HS-5 (cell line): ENCODE measurements around the gene ABI1.

Experiments used
- DNase-seq: peaks from one replicate; pipeline ENCODE4 v3.0.0-alpha.2; 2012; ENCODE audit warnings: low read depth

Gene ABI1

GRCh38 chr10:26711324-26711723, 149.4 kb downstream of the ABI1 start:
- DNase-seq = no peak

GRCh38 chr10:26706936-26707335, 153.8 kb downstream of the ABI1 start:
- no peak for DNase-seq

GRCh38 chr10:26706206-26706605, 154.6 kb downstream of the ABI1 start:
- DNase-seq = no peak

GRCh38 chr10:26703974-26704373, 156.8 kb downstream of the ABI1 start:
- DNase-seq = no peak

GRCh38 chr10:26703096-26703495, 157.7 kb downstream of the ABI1 start:
- no peak for DNase-seq

GRCh38 chr10:26700884-26701630, 159.7 kb downstream of the ABI1 start:
- DNase-seq = no peak

GRCh38 chr10:26699631-26700030, 161.1 kb downstream of the ABI1 start:
- no peak for DNase-seq

GRCh38 chr10:26698909-26699308, 161.8 kb downstream of the ABI1 start:
- DNase-seq = no peak

GRCh38 chr10:26697922-26698608, 162.7 kb downstream of the ABI1 start:
- no peak for DNase-seq

GRCh38 chr10:26697163-26697921, 163.4 kb downstream of the ABI1 start, which contains the start of gene PDSS1:
Gene PDSS1, plus strand, starts transcription at chr10:26697701. Its CDS starts 11 bp downstream, at chr10:26697712.
- DNase-seq = no peak

- no peak for DNase-seq
Observed at GRCh38 chr10:26696786-26697162, 164.0 kb downstream of the ABI1 start.
